ENCODE measurements around the gene TCF19.

- no peak for TF ChIP-seq CTCF (IDR thresholded peaks at IDR 0.05)
- TF ChIP-seq POLR2A (IDR thresholded peaks at IDR 0.05): no peak
These were observed 3.1 kb downstream of the TCF19 start for GRCh38 chr6:31161216-31162126.

All from lower leg skin (tissue), 3 donors.